HL-60/S4 treated with retinoic acid at 250 ng/mL for 4 days and 3 days (cell line): Measurements from ENCODE around the gene TREM1.

ENCODE experiments used
- in situ Hi-C: fragments of 300-500 bp; cut with MboI; formaldehyde crosslinking; loops from 2 replicates; pipeline ENCODE4 v1.7.0; 2022; ENCODE audit warnings: low sequenced_read_pairs

The TREM1 gene

GRCh38 chr6:41226752-41227151 is 59.7 kb downstream of the TREM1 start:
- in situ Hi-C loops, result no loop called here

GRCh38 chr6:41224800-41225199 is 61.7 kb downstream of the TREM1 start:
- in situ Hi-C loops, result no loop called here
